IMR-90 (cell line): Measurements from ENCODE around the gene CLDN34. TPM values are rescaled to one million over a fixed set of nuclear protein-coding genes. Genes with fewer than 3 reads are reported as not detected.

Experiments
- ATAC-seq: fragments of 200-7000 bp; cut with Tn5 transposase; 2 replicates; pipeline ENCODE4 v1.9.1; 2020; ENCODE audit warnings: low read depth, mild to moderate bottlenecking, moderate library complexity
- BruUV-seq: library from RNA; stranded (reverse); fragments of 400-500 nt; replicated peaks from 2 replicates; lab custom pipeline; 2021; lab: Mats Ljungman, UMichigan
- CTCF ChIA-PET: fragments of 300-600 bp; formaldehyde crosslinking; extraction: SDS; loops from one replicate; lab custom pipeline; 2021; ENCODE audit warnings: antibody characterized with exemption; lab: Yijun Ruan, JAX
- POLR2A ChIA-PET: fragments of 300-600 bp; sonication (Branson Sonifier 250); formaldehyde crosslinking; loops from one replicate; lab custom pipeline; 2022; ENCODE audit warnings: antibody characterized with exemption; ENCODE audit not compliant: unreplicated experiment; lab: Charles Lee
- DNase-seq: peaks from one replicate; pipeline ENCODE4 v3.0.0; 2013
- H2AFZ ChIP-seq: replicated peaks from 2 replicates; pipeline ENCODE3; 2013; ENCODE audit warnings: low read length, mild to moderate bottlenecking; ENCODE audit not compliant: poor library complexity
- H2AK5ac ChIP-seq: 2 replicates; pipeline ENCODE4 v1.6.1; 2013; ENCODE audit warnings: low read depth, low read length, inconsistent platforms
- H2AK9ac ChIP-seq: replicated peaks from 2 replicates; pipeline ENCODE3; 2013; ENCODE audit warnings: mild to moderate bottlenecking, low read depth, low read length, moderate library complexity; ENCODE audit not compliant: poor library complexity
- H2BK120ac ChIP-seq: 2 replicates; pipeline ENCODE4 v1.6.1; 2013; ENCODE audit warnings: low read depth, low read length, inconsistent platforms
- H2BK15ac ChIP-seq: 3 replicates; pipeline ENCODE4 v1.6.1; 2013; ENCODE audit warnings: low read depth, low read length, inconsistent platforms
- H2BK20ac ChIP-seq: 2 replicates; pipeline ENCODE4 v1.6.1; 2013; ENCODE audit warnings: low read depth, mild to moderate bottlenecking, inconsistent platforms, low read length, moderate library complexity
- H2BK5ac ChIP-seq: 2 replicates; pipeline ENCODE4 v1.6.1; 2013; ENCODE audit warnings: mild to moderate bottlenecking, low read depth, low read length, inconsistent platforms; ENCODE audit not compliant: poor library complexity, severe bottlenecking
- H3K14ac ChIP-seq: replicated peaks from 2 replicates; pipeline ENCODE4 v1.6.1; 2013; ENCODE audit warnings: low read depth, low read length, inconsistent platforms
- H3K18ac ChIP-seq: 2 replicates; pipeline ENCODE4 v1.6.1; 2013; ENCODE audit warnings: low read depth, low read length, control low read depth
- H3K23ac ChIP-seq: 2 replicates; pipeline ENCODE4 v1.6.1; 2013; ENCODE audit warnings: low read depth, low read length, inconsistent platforms
- H3K27ac ChIP-seq: 2 replicates; pipeline ENCODE4 v1.5.1; 2013; ENCODE audit warnings: mild to moderate bottlenecking, control low read depth, low read length; ENCODE audit not compliant: insufficient read depth
- H3K27me3 ChIP-seq: 2 replicates; pipeline ENCODE4 v1.6.1; 2013; ENCODE audit warnings: low read length; ENCODE audit not compliant: control insufficient read depth, insufficient read depth
- H3K36me3 ChIP-seq: 2 replicates; pipeline ENCODE4 v1.6.1; 2013; ENCODE audit warnings: low read length, mixed read lengths; ENCODE audit not compliant: control insufficient read depth, insufficient read depth
- H3K4ac ChIP-seq: 2 replicates; pipeline ENCODE4 v1.6.1; 2013; ENCODE audit warnings: low read depth, low read length, inconsistent platforms
- H3K4me1 ChIP-seq: 2 replicates; pipeline ENCODE4 v1.6.1; 2013; ENCODE audit warnings: low read length, mixed read lengths; ENCODE audit not compliant: control insufficient read depth, insufficient read depth
- H3K4me2 ChIP-seq: 2 replicates; pipeline ENCODE4 v1.6.1; 2013; ENCODE audit warnings: low read depth, mild to moderate bottlenecking, control low read depth, low read length, moderate library complexity
- H3K4me3 ChIP-seq: 2 replicates; pipeline ENCODE4 v1.5.1; 2013; ENCODE audit warnings: low read depth, mild to moderate bottlenecking, control low read depth, low read length, moderate library complexity; ENCODE audit not compliant: insufficient read depth
- H3K56ac ChIP-seq: 2 replicates; pipeline ENCODE4 v1.6.1; 2013; ENCODE audit warnings: low read length, inconsistent platforms; ENCODE audit not compliant: insufficient read depth; ENCODE audit errors: extremely low read depth
- H3K79me1 ChIP-seq, 2 experiments: 2 replicates each; pipeline ENCODE4 v1.6.1; 2013; ENCODE audit warnings: low read length in 2 of 2, inconsistent platforms in 1 of 2, low read depth in 1 of 2
- H3K9ac ChIP-seq: 2 replicates; pipeline ENCODE4 v1.6.1; 2013; ENCODE audit warnings: low read depth, low read length, control low read depth
- H3K9me1 ChIP-seq: 2 replicates; pipeline ENCODE4 v1.6.1; 2013; ENCODE audit warnings: low read length, inconsistent platforms; ENCODE audit not compliant: insufficient read depth
- H3K9me3 ChIP-seq: 2 replicates; pipeline ENCODE4 v1.6.1; 2013; ENCODE audit warnings: low read length; ENCODE audit not compliant: control insufficient read depth, insufficient read depth
- H4K20me1 ChIP-seq: 2 replicates; pipeline ENCODE4 v1.6.1; 2013; ENCODE audit warnings: low read length, inconsistent platforms; ENCODE audit not compliant: insufficient read depth
- H4K5ac ChIP-seq: 2 replicates; pipeline ENCODE4 v1.6.1; 2013; ENCODE audit warnings: mild to moderate bottlenecking, low read depth, low read length, control low read depth
- H4K8ac ChIP-seq, 2 experiments: 2 replicates each; pipeline ENCODE4 v1.6.1; 2013; ENCODE audit warnings: low read depth in 2 of 2, low read length in 2 of 2, control low read depth in 1 of 2, inconsistent platforms in 1 of 2
- H4K91ac ChIP-seq: 2 replicates; pipeline ENCODE4 v1.6.1; 2013; ENCODE audit warnings: low read depth, low read length, inconsistent platforms; ENCODE audit not compliant: insufficient read depth
- CEBPB ChIP-seq: IDR thresholded peaks from 2 replicates; pipeline ENCODE4 v1.6.1; 2012; ENCODE audit warnings: low read depth, low read length, improper control_type of control experiment
- FOS ChIP-seq: fragments of 150-350 bp; IDR thresholded peaks from 2 replicates; pipeline ENCODE4 v1.6.1; 2016; ENCODE audit warnings: low read depth, low read length
- MAFK ChIP-seq: IDR thresholded peaks from 2 replicates; pipeline ENCODE4 v1.6.1; 2012; ENCODE audit warnings: low read depth, low read length, improper control_type of control experiment
- MAZ ChIP-seq: IDR thresholded peaks from 2 replicates; pipeline ENCODE4 v1.6.1; 2012; ENCODE audit warnings: low read depth, mild to moderate bottlenecking, low read length, improper control_type of control experiment, moderate library complexity, borderline replicate concordance
- RAD21 ChIP-seq: IDR thresholded peaks from 2 replicates; pipeline ENCODE4 v1.6.1; 2012; ENCODE audit warnings: low read length, improper control_type of control experiment
- RCOR1 ChIP-seq: IDR thresholded peaks from 2 replicates; pipeline ENCODE4 v1.6.1; 2012; ENCODE audit warnings: mild to moderate bottlenecking, low read length, improper control_type of control experiment; ENCODE audit not compliant: insufficient replicate concordance
- SMC3 ChIP-seq: fragments of 150-350 bp; IDR thresholded peaks from 2 replicates; pipeline ENCODE4 v1.6.1; 2016; ENCODE audit warnings: low read depth, mild to moderate bottlenecking, antibody characterized with exemption, low read length, moderate library complexity
- WGBS, 2 experiments: methylation state at CpG; one replicate each; pipeline versions ENCODE4 v1.1.5 to v1.1.7; 2013; ENCODE audit warnings: missing lambda C conversion rate in 2 of 2; ENCODE audit not compliant: insufficient read length in 1 of 2; ENCODE audit errors: extremely low coverage in 2 of 2; 5-methylcytosine and 5-hydroxymethylcytosine counted together
- dilution Hi-C: fragments of 300-500 bp; cut with HindIII; formaldehyde crosslinking; loops from one replicate; pipeline ENCODE4 v1.14.3; 2018; ENCODE audit warnings: low sequenced_read_pairs; ENCODE audit not compliant: unreplicated experiment
- in situ Hi-C: fragments of 300-500 bp; cut with MboI; formaldehyde crosslinking; loops from 3 replicates; pipeline ENCODE4 v1.14.3; 2019; ENCODE audit warnings: low sequenced_read_pairs, inconsistent platforms, mixed read lengths
- intact Hi-C: fragments of 100-400 bp; cut with micrococcal nuclease; formaldehyde crosslinking; loops from 2 replicates; pipeline ENCODE4 v1.10.0; 2022
- polyA plus RNA-seq, 3 experiments: library from polyadenylated mRNA; depleted of rRNA; stranded (reverse); fragments of >200 nt; gene quantifications; 2 replicates each; pipeline ENCODE4 v1.2.3, GENCODE V29; 2012; ENCODE audit warnings: low replicate concordance in 1 of 3
- total RNA-seq: library from RNA; depleted of rRNA; stranded (reverse); fragments of >200 nt; gene quantifications from 2 replicates; pipeline ENCODE4 v1.2.3, GENCODE V29; 2012

The CLDN34 gene
- total and polyA plus RNA-seq, 2 of the 4 experiments (the other 2 are of a cell fraction), result 0.14 TPM; not detected in 1

DNA sequence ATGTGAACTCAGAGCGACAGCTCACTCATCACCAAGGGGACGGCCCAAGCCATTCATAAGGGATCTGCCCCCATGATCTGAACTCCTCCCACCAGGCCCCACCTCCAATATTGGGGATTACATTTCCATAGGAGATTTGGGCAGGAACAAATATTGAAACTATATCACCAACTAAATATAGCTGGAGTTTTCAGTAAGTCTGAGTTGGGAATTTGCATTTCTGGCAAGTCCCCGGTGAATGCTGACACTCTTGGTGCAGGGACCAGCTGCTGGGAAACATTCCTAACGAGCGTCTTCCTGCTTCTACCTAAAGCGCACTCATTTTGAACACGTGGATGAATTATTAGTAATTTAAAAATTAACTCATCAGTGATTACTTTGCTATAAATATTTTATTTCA lies 13.2 kb downstream of the CLDN34 start:
- Histone ChIP-seq H3K23ac (no peak overlapping the region), H3K9me3 (peaks cover 2% of the 10 kb centered on the region; the same call in 1 of the 2 replicates), H3K14ac (no peak overlapping the region), H3K4me1 (no peaks in the 10 kb centered on the region), H3K27me3 (no peaks in the 10 kb centered on the region), H3K79me1 (no peaks in the 10 kb centered on the region), H3K4ac (no peak overlapping the region), H3K4me3 (no peak overlapping the region), H2BK15ac (no peak overlapping the region), H2AFZ (no peak overlapping the region), H2AK9ac (no peak overlapping the region), H2AK5ac (no peak overlapping the region), H3K56ac (no peak overlapping the region), H4K20me1 (no peaks in the 10 kb centered on the region), H2BK120ac (no peak overlapping the region), H4K8ac (no peak overlapping the region), H4K5ac (no peak overlapping the region), H3K27ac (no peak overlapping the region), H2BK5ac (no peak overlapping the region), H3K18ac (no peak overlapping the region), H3K36me3 (no peaks in the 10 kb centered on the region), H3K4me2 (no peak overlapping the region), H2BK20ac (no peak overlapping the region), H3K9ac (no peak overlapping the region), H4K91ac (no peak overlapping the region), H3K9me1 (no peaks in the 10 kb centered on the region)
- ChIA-PET CTCF (no interaction called here), POLR2A (no interaction called here)
- dilution Hi-C loops (no loop called here), intact Hi-C loops (no loop called here), in situ Hi-C loops (no loop called here)
- no CpG with 5 or more reads among the region's 7 CpGs for WGBS, 2 experiments
- TF ChIP-seq SMC3 (no peak), FOS (no peak), RCOR1 (no peak), CEBPB (no peak), MAFK (no peak), RAD21 (no peak), MAZ (no peak)
- no TSS peak for BruUV-seq
- no peak for DNase-seq
- ATAC-seq, result no peak
